Endothelial cell of umbilical vein (primary cell): ENCODE results near the gene PTBP3. TPM values are rescaled to one million over a fixed set of nuclear protein-coding genes. Genes with fewer than 3 reads are reported as not detected.

Experiments used
- BruUV-seq: library from RNA; stranded (reverse); fragments of 400-500 nt; replicated peaks from 2 replicates; lab custom pipeline; 2021; lab: Mats Ljungman, UMichigan
- CTCF ChIA-PET: fragments of 300-600, 350-600 bp; sonication (Branson Sonifier 250); formaldehyde crosslinking; loops from one replicate; lab custom pipeline; 2021; ENCODE audit warnings: antibody characterized with exemption, inconsistent platforms; lab: Charles Lee
- POLR2A ChIA-PET: fragments of 300-600, 350-600 bp; sonication (Branson Sonifier 250); formaldehyde crosslinking; loops from one replicate; lab custom pipeline; 2021; ENCODE audit warnings: antibody characterized with exemption, inconsistent platforms; lab: Charles Lee
- DNase-seq: peaks from one replicate; pipeline ENCODE4 v3.0.0-alpha.2; 2011; ENCODE audit warnings: low read depth, low spot score
- FAIRE-seq: peaks from 2 replicates; lab custom pipeline; 2011; peaks lifted over from hg19 to GRCh38; lab: Jason Lieb, UNC
- H2AFZ ChIP-seq: 2 replicates; pipeline ENCODE4 v1.6.0; 2012; ENCODE audit warnings: low read depth, low read length, control low read depth, inconsistent platforms
- H3K27ac ChIP-seq: 2 replicates; pipeline ENCODE4 v1.5.1; 2011; ENCODE audit warnings: low read depth, mild to moderate bottlenecking, control low read depth, low read length, moderate library complexity; ENCODE audit not compliant: insufficient read depth
- H3K27me3 ChIP-seq, 2 experiments: 2 replicates each; pipeline versions ENCODE4 v1.6.0 to v1.6.1; 2011; ENCODE audit warnings: low read length in 2 of 2, mixed read lengths in 1 of 2; ENCODE audit not compliant: control insufficient read depth in 2 of 2, insufficient read depth in 2 of 2
- H3K36me3 ChIP-seq, 2 experiments: 2 replicates in 1 of 2; 3 replicates in 1 of 2; pipeline ENCODE4 v1.5.1; 2011; ENCODE audit warnings: low read length in 2 of 2, mild to moderate bottlenecking in 1 of 2, moderate library complexity in 1 of 2; ENCODE audit not compliant: control insufficient read depth in 2 of 2, insufficient read depth in 2 of 2; ENCODE audit errors: extremely low read depth in 1 of 2
- H3K4me1 ChIP-seq: 3 replicates; pipeline ENCODE4 v1.5.1; 2011; ENCODE audit warnings: mild to moderate bottlenecking, low read length; ENCODE audit not compliant: control insufficient read depth, insufficient read depth; ENCODE audit errors: extremely low read depth
- H3K4me2 ChIP-seq: 2 replicates; pipeline ENCODE4 v1.6.1; 2011; ENCODE audit warnings: low read length, control low read depth, mixed read lengths; ENCODE audit not compliant: insufficient read depth
- H3K4me3 ChIP-seq, 3 experiments: fragments of 200-600 bp in 1 of 3; sonication (generic), shearing (Covaris generic) in 1 of 3; replicated peaks in 1 of 3; 2 replicates each; pipeline ENCODE4 v1.5.1; 2011 to 2016; ENCODE audit warnings: control low read depth in 3 of 3, low read length in 3 of 3, mild to moderate bottlenecking in 2 of 3, inconsistent platforms in 1 of 3, low read depth in 1 of 3, moderate library complexity in 1 of 3; ENCODE audit not compliant: insufficient read depth in 1 of 3
- H3K79me2 ChIP-seq: 2 replicates; pipeline ENCODE4 v1.6.0; 2012; ENCODE audit warnings: low read length, inconsistent platforms; ENCODE audit not compliant: control insufficient read depth, insufficient read depth
- H3K9ac ChIP-seq: replicated peaks from 2 replicates; pipeline ENCODE3; 2011; ENCODE audit warnings: low read length, control low read depth; ENCODE audit not compliant: insufficient read depth; ENCODE audit errors: extremely low read depth
- H3K9me1 ChIP-seq: replicated peaks from 3 replicates; pipeline ENCODE4 v1.6.0; 2011; ENCODE audit warnings: mild to moderate bottlenecking, low read length; ENCODE audit not compliant: control insufficient read depth, insufficient read depth; ENCODE audit errors: extremely low read depth
- H3K9me3 ChIP-seq: replicated peaks from 2 replicates; pipeline ENCODE4 v1.5.1; 2012; ENCODE audit warnings: low read length, inconsistent platforms; ENCODE audit not compliant: control insufficient read depth, insufficient read depth
- H4K20me1 ChIP-seq: replicated peaks from 2 replicates; pipeline ENCODE3; 2011; ENCODE audit warnings: mild to moderate bottlenecking, low read length; ENCODE audit not compliant: control insufficient read depth, insufficient read depth; ENCODE audit errors: extremely low read depth
- EZH2 ChIP-seq: IDR thresholded peaks from 2 replicates; pipeline ENCODE4 v1.6.1; 2012; ENCODE audit warnings: borderline replicate concordance, low read depth, mild to moderate bottlenecking, moderate library complexity, low read length, inconsistent platforms; ENCODE audit not compliant: severe bottlenecking
- FOS ChIP-seq: IDR thresholded peaks from 2 replicates; pipeline ENCODE4 v1.6.1; 2011; ENCODE audit warnings: mild to moderate bottlenecking, low read length, moderate library complexity, borderline replicate concordance; ENCODE audit not compliant: insufficient read depth
- GATA2 ChIP-seq: IDR thresholded peaks from 2 replicates; pipeline ENCODE4 v1.7.0; 2011; ENCODE audit warnings: low read depth, mild to moderate bottlenecking, moderate library complexity, mixed read lengths, low read length; ENCODE audit not compliant: insufficient read length, insufficient read depth
- JUN ChIP-seq: IDR thresholded peaks from 2 replicates; pipeline ENCODE4 v1.6.1; 2011; ENCODE audit warnings: borderline replicate concordance, low read depth; ENCODE audit not compliant: insufficient read length, insufficient read depth
- MAX ChIP-seq: IDR thresholded peaks from 2 replicates; pipeline ENCODE4 v1.6.1; 2011; ENCODE audit not compliant: insufficient read depth, insufficient read length
- MYC ChIP-seq: IDR thresholded peaks from one replicate; pipeline ENCODE4 v1.6.1; 2011; ENCODE audit warnings: mild to moderate bottlenecking, low read depth, low read length
- POLR2A ChIP-seq: IDR thresholded peaks from 2 replicates; pipeline ENCODE4 v1.6.1; 2012; ENCODE audit warnings: low read depth, mild to moderate bottlenecking, control low read depth, low read length
- POLR2AphosphoS5 ChIP-seq: IDR thresholded peaks from 2 replicates; pipeline ENCODE4 v1.6.1; 2012; ENCODE audit warnings: low read depth, mild to moderate bottlenecking, control low read depth, low read length, moderate library complexity; ENCODE audit not compliant: insufficient read depth
- dilution Hi-C: fragments of 300-500 bp; cut with MboI; formaldehyde crosslinking; loops from one replicate; pipeline ENCODE4 v1.15.0; 2019; ENCODE audit warnings: low sequenced_read_pairs; ENCODE audit not compliant: extremely low pct_ligation_motif_present
- intact Hi-C: fragments of 100-400 bp; cut with micrococcal nuclease; formaldehyde crosslinking; loops from one replicate; pipeline ENCODE4 v1.10.0; 2022
- polyA plus RNA-seq, 4 experiments: library from polyadenylated mRNA; depleted of rRNA in 3 of 4; stranded (reverse) in 3 of 4; unstranded in 1 of 4; fragments of >200 nt; gene quantifications; 2 replicates each; pipeline versions ENCODE4 v1.2.1 to v1.2.3, GENCODE V29; 2011 to 2012; ENCODE audit warnings: missing spikeins in 1 of 4
- total RNA-seq: library from RNA; stranded (reverse); gene quantifications from 2 replicates; pipeline ENCODE4 v1.2.3, GENCODE V29; 2021
- TF ChIP-seq, protein P1 (sequence below), 2 donors: IDR thresholded peaks; 1 replicate in 1 of 2; 2 replicates in 1 of 2; pipeline ENCODE4 v1.5.1; 2011; ENCODE audit warnings: low read length in 2 of 2, mild to moderate bottlenecking in 2 of 2, moderate library complexity in 2 of 2, control low read depth in 1 of 2, inconsistent platforms in 1 of 2, low read depth in 1 of 2; ENCODE audit not compliant: insufficient read depth in 1 of 2; ENCODE audit errors: extremely low read depth in 1 of 2

PTBP3 gene
- total and polyA plus RNA-seq, 2 donors (not counting 3 experiments of a cell fraction or from before 2014, with no cell fraction given) = 42.4 to 75.0 TPM

DNA sequence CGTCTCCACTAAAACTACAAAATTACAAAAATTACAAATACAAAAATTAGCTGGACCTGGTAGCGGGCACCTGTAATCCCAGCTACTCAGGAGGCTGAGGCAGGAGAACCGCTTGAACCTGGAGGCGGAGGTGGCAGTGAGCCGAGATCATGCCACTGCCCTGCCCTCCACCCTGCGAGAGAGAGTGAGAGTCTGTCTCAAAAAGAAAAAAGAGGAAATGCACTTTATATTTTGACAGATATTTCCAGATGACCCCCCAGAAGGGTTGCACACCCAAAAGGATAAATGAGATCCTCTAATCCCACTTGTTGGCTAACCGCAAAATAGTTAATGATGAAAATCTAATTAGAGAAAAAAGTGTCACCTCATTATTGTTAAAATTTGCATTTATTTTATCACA, 48.6 kb upstream of the PTBP3 start:
- intact Hi-C loops (no loop called here), dilution Hi-C loops (no loop called here)
- H4K20me1 ChIP-seq = no peaks in the 10 kb centered on the region
- POLR2A ChIA-PET = no interaction called here
- DNase-seq (no peak), FAIRE-seq (no peak)
- H3K27me3 ChIP-seq = no peaks in the 10 kb centered on the region
- peaks cover 20% of the 10 kb centered on the region for H3K79me2 ChIP-seq
- CTCF ChIA-PET = no interaction called here
- H3K4me3 ChIP-seq = no peak overlapping the region
- H3K27ac ChIP-seq = no peak overlapping the region
- H3K9ac ChIP-seq = no peak overlapping the region
- TF ChIP-seq MYC (no peak), GATA2 (no peak), EZH2 (no peak), MAX (no peak), POLR2AphosphoS5 (no peak), FOS (no peak)
- H3K4me1 ChIP-seq = peaks cover 16% of the 10 kb centered on the region
- no TSS peak for BruUV-seq
- no peaks in the 10 kb centered on the region for H3K9me1 ChIP-seq
- H2AFZ ChIP-seq = no peak overlapping the region
- no peaks in the 10 kb centered on the region for H3K36me3 ChIP-seq
- H3K9me3 ChIP-seq = no peaks in the 10 kb centered on the region
- no peak overlapping the region for H3K4me2 ChIP-seq

DNA sequence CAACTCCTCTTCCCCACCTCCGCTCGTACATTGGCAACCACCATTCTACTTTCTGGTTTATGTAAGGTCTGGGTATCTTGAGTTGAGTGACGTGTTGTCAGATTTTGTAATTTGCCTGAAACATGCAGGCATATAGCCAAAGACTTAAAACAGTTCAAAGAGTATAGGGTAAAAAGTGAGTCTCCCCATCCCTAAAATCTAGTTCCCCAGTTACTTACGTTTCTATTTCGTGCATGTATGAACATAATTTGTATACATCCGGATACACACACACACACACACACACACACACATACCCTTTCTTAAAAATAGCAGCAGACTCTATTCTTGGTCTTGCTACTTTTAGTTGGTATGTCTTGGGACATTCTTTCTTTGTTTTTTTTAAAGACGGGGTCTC, 47.4 kb upstream of the PTBP3 start:
- H3K4me3 ChIP-seq = peak overlapping the region in 2 of 3 experiments; percentile 79
- ChIA-PET POLR2A (interaction anchor here (0.7 kb wide), 1 partner anchor 29 kb away, joined by 3 read pairs; no protein-coding TSS in a partner anchor), CTCF (interaction anchor here (0.6 to 2.8 kb wide), 5 partner anchors 18 to 289 kb away, joined by 3 to 8 read pairs (median 5); no protein-coding TSS in a partner anchor)
- H3K4me1 ChIP-seq = peaks cover 16% of the 10 kb centered on the region
- peak overlapping the region; percentile 54 for H3K9ac ChIP-seq
- no peaks in the 10 kb centered on the region for H4K20me1 ChIP-seq
- H2AFZ ChIP-seq = peak overlapping the region; percentile 48
- H3K9me1 ChIP-seq = no peaks in the 10 kb centered on the region
- peaks cover 16% of the 10 kb centered on the region for H3K79me2 ChIP-seq
- H3K36me3 ChIP-seq = no peaks in the 10 kb centered on the region
- H3K4me2 ChIP-seq = peak overlapping the region; percentile 86
- BruUV-seq = no TSS peak
- no peaks in the 10 kb centered on the region for H3K27me3 ChIP-seq
- no peak for TF ChIP-seq EZH2
- TF ChIP-seq, protein P1, sequence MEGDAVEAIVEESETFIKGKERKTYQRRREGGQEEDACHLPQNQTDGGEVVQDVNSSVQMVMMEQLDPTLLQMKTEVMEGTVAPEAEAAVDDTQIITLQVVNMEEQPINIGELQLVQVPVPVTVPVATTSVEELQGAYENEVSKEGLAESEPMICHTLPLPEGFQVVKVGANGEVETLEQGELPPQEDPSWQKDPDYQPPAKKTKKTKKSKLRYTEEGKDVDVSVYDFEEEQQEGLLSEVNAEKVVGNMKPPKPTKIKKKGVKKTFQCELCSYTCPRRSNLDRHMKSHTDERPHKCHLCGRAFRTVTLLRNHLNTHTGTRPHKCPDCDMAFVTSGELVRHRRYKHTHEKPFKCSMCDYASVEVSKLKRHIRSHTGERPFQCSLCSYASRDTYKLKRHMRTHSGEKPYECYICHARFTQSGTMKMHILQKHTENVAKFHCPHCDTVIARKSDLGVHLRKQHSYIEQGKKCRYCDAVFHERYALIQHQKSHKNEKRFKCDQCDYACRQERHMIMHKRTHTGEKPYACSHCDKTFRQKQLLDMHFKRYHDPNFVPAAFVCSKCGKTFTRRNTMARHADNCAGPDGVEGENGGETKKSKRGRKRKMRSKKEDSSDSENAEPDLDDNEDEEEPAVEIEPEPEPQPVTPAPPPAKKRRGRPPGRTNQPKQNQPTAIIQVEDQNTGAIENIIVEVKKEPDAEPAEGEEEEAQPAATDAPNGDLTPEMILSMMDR (IDR thresholded peaks at IDR 0.05; ENCODE audit: extremely low read depth in 1 of 2, insufficient read depth in 1 of 2, low read depth in 1 of 2, low read length in 2 of 2) = no peak
- TF ChIP-seq MYC = no peak
- no peak for TF ChIP-seq POLR2AphosphoS5
- no peak for TF ChIP-seq MAX
- TF ChIP-seq JUN = no peak
- no peak for TF ChIP-seq FOS
- no peak for TF ChIP-seq GATA2
- TF ChIP-seq POLR2A = no peak
- intact Hi-C loops = loop anchor here (1.0 kb wide), 1 partner anchor 337 kb away; the partner anchor contains the start of gene INIP
- H3K9me3 ChIP-seq = no peaks in the 10 kb centered on the region
- no peak for DNase-seq
- no peak overlapping the region for H3K27ac ChIP-seq
- dilution Hi-C loops = no loop called here
- no peak for FAIRE-seq
